Subcutaneous abdominal adipose tissue (tissue), 5 donors: Measurements from ENCODE around the gene GMIP.
A peak's percentile ranks its signal among the peaks of the same experiment; 100 is the strongest.
"Not testable (repeated sequence)": the region's sequence is repeated elsewhere in the genome, so short reads cannot be mapped to it uniquely, and the experiment has no call there.

Experiments used
- H3K27ac ChIP-seq: one replicate; pipeline ENCODE4 v1.7.0; 2013; ENCODE audit warnings: low read depth, mild to moderate bottlenecking, inconsistent platforms, low read length, moderate library complexity
- H3K27me3 ChIP-seq, 5 donors: one replicate each; pipeline ENCODE4 v1.7.0; 2013; ENCODE audit warnings: low read length in 5 of 5, inconsistent platforms in 1 of 5; ENCODE audit not compliant: control insufficient read depth in 5 of 5, insufficient read depth in 4 of 5
- H3K36me3 ChIP-seq, 5 donors: one replicate each; pipeline ENCODE4 v1.7.0; 2013; ENCODE audit warnings: low read length in 5 of 5; ENCODE audit not compliant: control insufficient read depth in 5 of 5, insufficient read depth in 5 of 5
- H3K4me1 ChIP-seq, 5 donors: one replicate each; pipeline ENCODE4 v1.7.0; 2013; ENCODE audit warnings: low read length in 5 of 5, mild to moderate bottlenecking in 3 of 5, moderate library complexity in 1 of 5; ENCODE audit not compliant: control insufficient read depth in 5 of 5, insufficient read depth in 5 of 5
- H3K4me3 ChIP-seq, 5 donors: one replicate each; pipeline ENCODE4 v1.7.0; 2013; ENCODE audit warnings: low read length in 5 of 5, low read depth in 1 of 5
- H3K9ac ChIP-seq, 5 donors: one replicate each; pipeline ENCODE4 v1.7.0; 2013; ENCODE audit warnings: low read length in 5 of 5, mild to moderate bottlenecking in 4 of 5, moderate library complexity in 3 of 5
- H3K9me3 ChIP-seq, 5 donors: one replicate each; pipeline ENCODE4 v1.7.0; 2013; ENCODE audit warnings: low read length in 5 of 5; ENCODE audit not compliant: control insufficient read depth in 5 of 5
- donor health status: healthy.
- donor health status: healthy.
- donor health status: healthy.
- donor health status: healthy.
- donor health status: healthy.

GMIP gene

DNA sequence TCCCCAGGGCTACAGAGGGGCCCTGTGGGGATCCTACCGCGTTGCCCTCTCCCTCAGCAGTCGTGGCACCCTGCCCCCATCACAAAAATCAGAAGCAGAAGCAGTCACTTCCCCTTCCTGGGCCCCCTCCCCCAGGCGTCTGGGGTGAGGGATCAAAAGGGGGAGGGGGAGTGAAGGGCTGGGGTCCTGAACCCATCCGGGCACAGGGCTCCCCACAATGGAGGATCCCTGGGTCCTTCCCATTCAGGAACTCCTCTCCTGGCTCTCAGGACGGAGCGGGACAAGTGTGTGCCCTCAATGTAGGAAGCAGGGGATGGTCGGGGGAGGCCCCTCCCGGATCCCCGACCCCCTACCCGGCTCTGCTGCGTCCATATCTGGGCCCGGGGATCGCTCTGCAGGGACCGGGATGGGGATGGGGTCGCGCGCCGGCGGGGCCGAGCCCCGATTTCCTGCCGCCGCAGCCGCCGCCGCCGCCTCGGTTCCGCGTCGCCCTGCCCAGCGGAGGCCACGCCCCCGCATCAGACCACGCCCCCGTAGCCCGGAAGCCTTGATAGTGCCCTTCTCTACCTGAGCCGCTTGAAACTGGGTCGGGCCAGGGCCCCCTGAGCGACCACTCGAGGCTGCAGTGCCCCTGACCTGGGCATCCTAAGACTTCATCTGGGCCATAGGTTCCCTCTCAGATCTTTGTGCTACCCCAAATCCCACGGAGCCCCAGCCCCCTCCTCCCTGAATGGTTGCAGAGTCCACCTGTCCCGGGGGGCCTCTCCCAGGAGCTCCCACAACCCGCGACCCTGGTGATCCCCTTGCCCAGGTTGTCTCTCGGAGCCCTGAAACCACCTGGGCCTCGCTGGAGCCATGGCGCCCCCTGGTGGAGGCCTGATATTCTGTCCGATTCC is at the start of gene GMIP:
TSS of gene GMIP (minus strand) at position 500 of the 896 bp plus-strand sequence. CDS start at position 372, 128 bp downstream.
- H3K36me3 ChIP-seq = peaks cover 0 to 57% (median 39%) of the 10 kb centered on the region in 5 donors
- peak within 1 kb of the TSS; percentile 41 for H3K27ac ChIP-seq
- peak within 1 kb of the TSS; percentile 38 to 86 (median 73) for H3K9ac ChIP-seq
- peaks cover 0 to 25% (median 17%) of the 10 kb centered on the region in 5 donors for H3K4me1 ChIP-seq
- no peaks in the 10 kb centered on the region for H3K9me3 ChIP-seq
- H3K4me3 ChIP-seq = peak within 1 kb of the TSS; percentile 66 to 86 (median 79)
- no peaks in the 10 kb centered on the region for H3K27me3 ChIP-seq

GRCh38 chr19:19691683-19692082 is 48.2 kb upstream of the GMIP start:
- Histone ChIP-seq H3K9ac (no peak overlapping the region), H3K9me3 (peaks cover 0 to 4% (median under 1%) of the 10 kb centered on the region in 5 donors), H3K27ac (no peak overlapping the region), H3K36me3 (no peaks in the 10 kb centered on the region), H3K27me3 (no peaks in the 10 kb centered on the region), H3K4me1 (no peaks in the 10 kb centered on the region), H3K4me3 (no peak overlapping the region)

- not testable (repeated sequence) for H3K36me3 ChIP-seq, H3K27me3 ChIP-seq, H3K27ac ChIP-seq, H3K4me1 ChIP-seq, H3K9ac ChIP-seq, H3K4me3 ChIP-seq
- peaks cover 0 to 17% (median 10%) of the 10 kb centered on the region in 5 donors for H3K9me3 ChIP-seq
Observed at GRCh38 chr19:19689023-19689422, 45.6 kb upstream of the GMIP start.

- Histone ChIP-seq H3K27ac (no peak overlapping the region), H3K27me3 (no peaks in the 10 kb centered on the region), H3K4me1 (no peaks in the 10 kb centered on the region), H3K9ac (no peak overlapping the region), H3K4me3 (no peak overlapping the region), H3K9me3 (peaks cover 0 to 21% (median 14%) of the 10 kb centered on the region in 5 donors), H3K36me3 (no peaks in the 10 kb centered on the region)
Observed at GRCh38 chr19:19687090-19687489, 43.6 kb upstream of the GMIP start.

GRCh38 chr19:19686580-19686979 is 43.1 kb upstream of the GMIP start:
- H3K36me3 ChIP-seq = no peaks in the 10 kb centered on the region
- no peak overlapping the region for H3K27ac ChIP-seq
- H3K27me3 ChIP-seq = no peaks in the 10 kb centered on the region
- no peaks in the 10 kb centered on the region for H3K4me1 ChIP-seq
- no peak overlapping the region for H3K4me3 ChIP-seq
- no peak overlapping the region for H3K9ac ChIP-seq
- peaks cover 0 to 21% (median 14%) of the 10 kb centered on the region in 5 donors for H3K9me3 ChIP-seq

- H3K27ac ChIP-seq, H3K4me3 ChIP-seq, H3K36me3 ChIP-seq, H3K9ac ChIP-seq, H3K4me1 ChIP-seq, H3K27me3 ChIP-seq: not testable (repeated sequence)
- peaks cover 0 to 26% (median 18%) of the 10 kb centered on the region in 5 donors for H3K9me3 ChIP-seq
Observed at GRCh38 chr19:19686119-19686518, 42.7 kb upstream of the GMIP start.

DNA sequence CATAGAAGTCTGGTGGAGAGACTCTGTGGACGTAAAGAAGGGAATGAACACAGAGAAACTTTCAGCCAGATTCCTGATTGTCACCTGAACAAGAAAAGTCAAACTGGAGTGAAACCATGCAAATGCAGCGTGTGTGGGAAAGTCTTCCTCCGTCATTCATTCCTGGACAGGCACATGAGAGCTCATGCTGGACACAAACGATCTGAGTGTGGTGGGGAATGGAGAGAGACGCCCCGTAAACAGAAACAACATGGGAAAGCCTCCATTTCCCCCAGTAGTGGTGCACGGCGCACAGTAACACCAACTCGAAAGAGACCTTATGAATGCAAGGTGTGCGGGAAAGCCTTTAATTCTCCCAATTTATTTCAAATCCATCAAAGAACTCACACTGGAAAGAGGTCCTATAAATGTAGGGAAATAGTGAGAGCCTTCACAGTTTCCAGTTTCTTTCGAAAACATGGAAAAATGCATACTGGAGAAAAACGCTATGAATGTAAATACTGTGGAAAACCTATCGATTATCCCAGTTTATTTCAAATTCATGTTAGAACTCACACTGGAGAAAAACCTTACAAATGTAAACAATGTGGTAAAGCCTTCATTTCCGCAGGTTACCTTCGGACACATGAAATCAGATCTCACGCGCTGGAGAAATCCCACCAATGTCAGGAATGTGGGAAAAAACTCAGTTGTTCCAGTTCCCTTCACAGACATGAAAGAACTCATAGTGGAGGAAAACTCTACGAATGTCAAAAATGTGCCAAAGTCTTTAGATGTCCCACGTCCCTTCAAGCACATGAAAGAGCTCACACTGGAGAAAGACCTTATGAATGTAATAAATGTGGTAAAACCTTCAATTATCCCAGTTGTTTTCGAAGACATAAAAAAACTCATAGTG is 36.0 kb upstream of the GMIP start:
- peaks cover 2 to 34% (median 17%) of the 10 kb centered on the region in 5 donors for H3K9me3 ChIP-seq
- H3K9ac ChIP-seq = no peak overlapping the region
- no peaks in the 10 kb centered on the region for H3K4me1 ChIP-seq
- H3K36me3 ChIP-seq = peaks cover 16 to 50% (median 30%) of the 10 kb centered on the region in 5 donors
- no peak overlapping the region for H3K27ac ChIP-seq
- H3K27me3 ChIP-seq = no peaks in the 10 kb centered on the region
- peak overlapping the region in 2 of 5 donors; percentile 10 to 34 for H3K4me3 ChIP-seq

DNA sequence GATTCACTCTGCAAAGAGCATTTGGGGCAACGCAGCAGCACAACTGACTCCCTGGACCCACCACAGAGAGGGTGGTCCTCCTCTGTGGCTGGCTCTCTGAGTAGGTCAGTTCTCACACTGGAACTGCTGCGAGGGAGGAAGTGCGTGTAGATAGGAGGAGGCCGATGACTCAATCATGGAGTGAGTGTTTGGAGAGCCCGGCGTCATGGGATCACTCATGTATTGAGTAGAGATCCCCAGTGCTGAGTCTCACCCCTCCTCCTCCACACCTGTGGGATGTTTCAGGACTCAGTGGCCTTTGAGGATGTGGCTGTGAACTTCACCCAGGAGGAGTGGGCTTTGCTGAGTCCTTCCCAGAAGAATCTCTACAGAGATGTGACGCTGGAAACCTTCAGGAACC is 34.1 kb upstream of the GMIP start:
- no peaks in the 10 kb centered on the region for H3K4me1 ChIP-seq
- H3K9ac ChIP-seq = no peak overlapping the region
- no peak overlapping the region for H3K4me3 ChIP-seq
- peaks cover 16 to 61% (median 30%) of the 10 kb centered on the region in 5 donors for H3K36me3 ChIP-seq
- no peak overlapping the region for H3K27ac ChIP-seq
- H3K9me3 ChIP-seq = peaks cover 2 to 30% (median 10%) of the 10 kb centered on the region in 5 donors
- H3K27me3 ChIP-seq = no peaks in the 10 kb centered on the region

DNA sequence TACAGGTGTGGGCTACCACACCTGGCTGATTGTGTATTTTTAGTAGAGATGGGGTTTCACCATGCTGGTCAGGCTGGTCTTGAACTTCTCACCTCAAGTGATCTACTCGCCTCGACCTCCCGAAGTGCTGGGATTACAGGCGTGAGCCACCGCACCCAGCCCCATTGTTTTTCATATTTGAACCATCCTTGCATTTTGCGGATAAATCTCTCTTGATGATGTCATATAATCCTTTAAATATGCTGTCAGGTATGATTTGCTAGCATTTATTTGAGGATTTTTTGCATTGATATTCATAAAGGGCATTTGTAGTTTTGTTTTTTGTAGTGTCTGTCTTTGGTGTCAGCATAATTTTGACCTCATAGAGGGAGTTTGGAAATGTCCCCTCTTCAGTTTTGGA is 30.9 kb upstream of the GMIP start:
- H3K9ac ChIP-seq = no peak overlapping the region
- H3K4me1 ChIP-seq = peaks cover 0 to 11% (median 9%) of the 10 kb centered on the region in 5 donors
- no peaks in the 10 kb centered on the region for H3K27me3 ChIP-seq
- no peak overlapping the region for H3K27ac ChIP-seq
- no peak overlapping the region for H3K4me3 ChIP-seq
- H3K9me3 ChIP-seq = peaks cover 0 to 10% (median 7%) of the 10 kb centered on the region in 5 donors
- peaks cover 9 to 48% (median 22%) of the 10 kb centered on the region in 5 donors for H3K36me3 ChIP-seq
